RWPE1 (cell line): ENCODE data around the gene MATN4.

Experiments
- CTCF ChIA-PET: fragments of 350-600 bp; sonication (Branson Sonifier 250); formaldehyde crosslinking; extraction: SDS; loops from one replicate; lab custom pipeline; 2021; lab: Yijun Ruan, JAX
- POLR2A ChIA-PET: fragments of 400-600 bp; formaldehyde crosslinking; extraction: SDS; loops from one replicate; lab custom pipeline; 2020; ENCODE audit warnings: antibody characterized with exemption; ENCODE audit not compliant: low non-redundant PET; lab: Yijun Ruan, JAX
- DNase-seq: peaks from one replicate; pipeline ENCODE4 v3.0.0; 2012; ENCODE audit warnings: low spot score
- H3K27ac ChIP-seq: fragments of 450-650 bp; 2 replicates; pipeline ENCODE4 v1.5.1; 2017
- CTCF ChIP-seq: fragments of 450-650 bp; conservative IDR thresholded peaks from 2 replicates; pipeline ENCODE4 v1.5.1; 2017; ENCODE audit warnings: low read depth, mild to moderate bottlenecking

MATN4 gene

DNA sequence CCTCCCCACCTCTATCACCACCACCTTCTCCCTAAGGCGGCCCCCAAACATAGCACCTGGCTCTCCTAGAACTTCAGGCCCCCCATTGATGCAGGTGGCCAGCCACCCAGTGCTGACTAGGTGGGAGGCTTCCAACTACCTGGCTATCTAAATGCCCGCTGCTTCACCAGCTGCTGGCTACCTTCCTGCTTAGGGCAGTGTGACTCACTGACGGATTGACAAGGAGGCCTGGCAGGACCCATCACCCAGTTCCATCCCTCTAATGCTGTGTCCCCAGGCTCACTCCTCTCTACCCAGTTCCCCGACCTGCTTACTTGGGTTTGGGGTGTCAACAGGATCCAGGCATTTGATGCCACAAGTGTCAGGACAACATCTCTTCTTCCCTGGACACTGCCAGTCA is 54.8 kb downstream of the MATN4 start:
- no peak for TF ChIP-seq CTCF
- peak; percentile 49 for DNase-seq
- ChIA-PET CTCF (interaction anchor here (0.6 to 3.7 kb wide), 5 partner anchors 37 to 1266 kb away, joined by 3 to 17 read pairs (median 3); no protein-coding TSS in a partner anchor), POLR2A (interaction anchor here (0.6 to 0.8 kb wide), 2 partner anchors 40 to 78 kb away, joined by 3 read pairs; partner anchors contain the start of gene PI3)
- peak overlapping the region; percentile 95 for H3K27ac ChIP-seq

DNA sequence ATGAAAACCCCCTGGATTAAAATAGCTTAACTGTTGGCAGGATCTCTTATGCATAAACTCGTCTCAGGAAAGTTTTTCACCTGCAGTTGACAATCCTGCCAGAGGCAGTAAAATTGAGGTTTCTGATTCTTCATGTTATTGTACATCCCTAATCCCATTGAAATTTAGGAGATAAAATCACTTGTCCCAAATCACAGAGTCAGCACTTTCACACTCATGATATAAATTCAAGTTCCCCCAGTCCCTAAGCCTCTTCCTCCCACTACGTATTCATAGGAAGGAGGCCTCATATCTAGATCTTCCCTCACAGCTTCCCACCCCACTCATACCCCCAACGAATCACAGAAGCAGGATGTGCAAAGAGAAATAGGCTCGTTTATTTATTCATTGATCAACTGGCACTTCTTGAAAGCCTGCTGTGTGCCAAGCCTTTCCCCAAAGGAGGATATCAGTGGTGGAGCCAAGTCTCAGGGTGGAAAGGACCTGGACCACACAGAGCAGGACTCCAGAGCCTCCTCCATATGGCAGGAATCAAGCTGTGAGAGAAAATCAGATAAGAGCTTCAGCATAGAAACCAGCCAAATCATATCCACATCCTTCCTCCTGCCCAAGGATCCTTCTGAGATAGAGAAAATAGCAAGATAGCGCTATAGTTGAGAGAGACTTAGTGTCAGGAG is 56.1 kb downstream of the MATN4 start:
- H3K27ac ChIP-seq, result no peak overlapping the region
- ChIA-PET CTCF (interaction anchor here (0.5 to 3.7 kb wide), 3 partner anchors 13 to 42 kb away, joined by 4 to 17 read pairs (median 5); no protein-coding TSS in a partner anchor), POLR2A (no interaction called here)
- no peak for DNase-seq
- no peak for TF ChIP-seq CTCF

GRCh38 chr20:45248609-45249008 is 59.5 kb downstream of the MATN4 start:
- DNase-seq, result no peak
- TF ChIP-seq CTCF, result no peak
- ChIA-PET POLR2A (no interaction called here), CTCF (no interaction called here)
- H3K27ac ChIP-seq, result no peak overlapping the region

GRCh38 chr20:45247865-45248264 is 60.2 kb downstream of the MATN4 start:
- TF ChIP-seq CTCF, result no peak
- no peak for DNase-seq
- ChIA-PET CTCF (no interaction called here), POLR2A (no interaction called here)
- no peak overlapping the region for H3K27ac ChIP-seq

- ChIA-PET POLR2A (no interaction called here), CTCF (interaction anchor here (0.5 to 1.6 kb wide), 6 partner anchors 8 to 226 kb away, joined by 3 to 5 read pairs (median 4); partner anchors contain the start of gene SLPI)
- no peak for DNase-seq
- H3K27ac ChIP-seq, result no peak overlapping the region
- TF ChIP-seq CTCF, result no peak
These were observed 62.0 kb downstream of the MATN4 start for GRCh38 chr20:45246109-45246508.
